NCI-H226 (cell line): ENCODE measurements around the gene PROM1.

Experiments
- DNase-seq: peaks from one replicate; pipeline ENCODE4 v3.0.0-alpha.2; 2015

The PROM1 gene, protein sequence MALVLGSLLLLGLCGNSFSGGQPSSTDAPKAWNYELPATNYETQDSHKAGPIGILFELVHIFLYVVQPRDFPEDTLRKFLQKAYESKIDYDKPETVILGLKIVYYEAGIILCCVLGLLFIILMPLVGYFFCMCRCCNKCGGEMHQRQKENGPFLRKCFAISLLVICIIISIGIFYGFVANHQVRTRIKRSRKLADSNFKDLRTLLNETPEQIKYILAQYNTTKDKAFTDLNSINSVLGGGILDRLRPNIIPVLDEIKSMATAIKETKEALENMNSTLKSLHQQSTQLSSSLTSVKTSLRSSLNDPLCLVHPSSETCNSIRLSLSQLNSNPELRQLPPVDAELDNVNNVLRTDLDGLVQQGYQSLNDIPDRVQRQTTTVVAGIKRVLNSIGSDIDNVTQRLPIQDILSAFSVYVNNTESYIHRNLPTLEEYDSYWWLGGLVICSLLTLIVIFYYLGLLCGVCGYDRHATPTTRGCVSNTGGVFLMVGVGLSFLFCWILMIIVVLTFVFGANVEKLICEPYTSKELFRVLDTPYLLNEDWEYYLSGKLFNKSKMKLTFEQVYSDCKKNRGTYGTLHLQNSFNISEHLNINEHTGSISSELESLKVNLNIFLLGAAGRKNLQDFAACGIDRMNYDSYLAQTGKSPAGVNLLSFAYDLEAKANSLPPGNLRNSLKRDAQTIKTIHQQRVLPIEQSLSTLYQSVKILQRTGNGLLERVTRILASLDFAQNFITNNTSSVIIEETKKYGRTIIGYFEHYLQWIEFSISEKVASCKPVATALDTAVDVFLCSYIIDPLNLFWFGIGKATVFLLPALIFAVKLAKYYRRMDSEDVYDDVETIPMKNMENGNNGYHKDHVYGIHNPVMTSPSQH

DNA sequence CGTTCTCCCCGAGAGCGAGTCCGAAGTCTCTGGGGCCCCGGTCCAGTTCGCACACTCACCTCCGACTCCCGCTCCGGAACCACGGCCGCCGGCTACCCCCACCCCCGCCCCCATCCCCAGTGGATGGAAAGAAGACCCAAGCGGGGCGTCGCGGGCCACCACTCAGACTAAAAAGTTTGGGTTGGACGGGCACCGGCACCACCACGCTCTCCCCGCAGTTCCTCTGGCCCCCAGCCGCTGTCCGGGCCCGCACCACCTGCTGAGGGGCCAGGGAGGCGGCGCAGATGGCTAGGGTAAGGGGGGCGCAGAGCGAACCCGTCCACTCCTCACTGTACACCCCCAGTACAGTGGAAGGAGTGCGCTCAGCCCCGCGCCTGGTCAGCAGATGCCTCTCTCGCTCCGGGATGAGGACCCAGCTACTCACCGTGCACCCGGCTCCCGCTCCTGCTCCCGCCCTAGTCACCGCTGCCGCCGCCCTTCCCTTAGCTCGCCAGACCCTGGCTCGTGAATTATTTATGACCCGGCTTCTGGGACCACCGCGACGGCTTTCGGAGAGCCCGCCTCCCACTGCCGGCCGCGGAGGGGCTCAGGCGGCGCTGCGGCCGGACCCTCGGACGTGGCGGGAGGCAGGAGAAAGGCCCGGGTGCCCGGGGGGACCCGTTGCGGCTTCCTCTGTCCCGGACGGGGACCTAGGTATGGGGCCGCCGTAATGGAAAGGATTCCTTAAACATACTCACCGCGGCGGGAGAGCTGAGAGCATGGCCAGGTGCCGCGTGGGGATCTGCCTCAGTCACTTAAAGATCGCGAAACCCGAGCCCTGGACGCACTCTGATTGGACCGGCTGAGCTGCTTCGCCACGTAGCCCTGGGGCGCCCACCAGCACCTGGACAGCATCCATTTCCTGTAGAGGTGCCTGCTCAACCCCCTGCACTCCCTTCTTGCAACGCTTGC, at the start of gene PROM1:
TSS of gene PROM1 (minus strand) at position 783 of the 951 bp plus-strand sequence. CDS start 8,117 bp downstream, outside the sequence.
- DNase-seq, result no peak

DNA sequence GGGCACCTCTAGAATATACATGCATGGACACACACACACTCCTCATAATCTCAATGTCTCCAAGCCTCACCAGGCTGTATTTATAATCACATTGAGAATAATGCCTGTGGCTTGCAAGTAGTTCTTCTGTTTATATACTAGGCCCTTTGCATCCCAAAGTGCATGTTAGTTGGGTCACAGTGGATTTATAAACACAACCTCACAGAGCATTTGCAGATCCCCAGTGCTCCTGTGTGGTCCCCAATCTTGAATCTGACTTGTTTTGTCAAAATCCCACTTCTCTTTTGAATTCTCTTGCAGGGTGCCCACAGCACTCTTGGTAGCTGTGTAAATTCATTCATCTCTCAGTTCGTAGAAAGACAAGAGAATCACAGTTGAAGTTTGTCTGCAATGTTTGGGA, 49.6 kb upstream of the PROM1 start:
- no peak for DNase-seq

DNA sequence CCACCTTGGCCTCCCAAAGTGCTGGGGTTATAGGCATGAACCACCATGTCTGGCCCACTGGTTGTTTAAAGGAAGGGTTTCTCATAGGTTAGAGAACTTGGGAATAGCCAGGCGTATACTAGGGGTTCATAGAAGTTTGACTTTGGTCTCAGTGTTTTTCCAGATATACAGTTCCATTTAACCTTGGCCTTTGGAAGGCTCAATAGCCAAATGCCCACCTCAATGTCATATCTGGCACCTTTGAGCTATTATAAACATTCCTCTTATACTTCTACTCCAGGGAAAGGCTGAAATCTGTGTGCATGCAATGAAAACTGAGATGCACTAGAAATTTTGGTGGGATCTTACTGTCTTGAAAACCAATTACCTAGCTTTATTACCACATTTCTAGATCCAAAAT, 47.5 kb upstream of the PROM1 start:
- DNase-seq, result no peak

DNA sequence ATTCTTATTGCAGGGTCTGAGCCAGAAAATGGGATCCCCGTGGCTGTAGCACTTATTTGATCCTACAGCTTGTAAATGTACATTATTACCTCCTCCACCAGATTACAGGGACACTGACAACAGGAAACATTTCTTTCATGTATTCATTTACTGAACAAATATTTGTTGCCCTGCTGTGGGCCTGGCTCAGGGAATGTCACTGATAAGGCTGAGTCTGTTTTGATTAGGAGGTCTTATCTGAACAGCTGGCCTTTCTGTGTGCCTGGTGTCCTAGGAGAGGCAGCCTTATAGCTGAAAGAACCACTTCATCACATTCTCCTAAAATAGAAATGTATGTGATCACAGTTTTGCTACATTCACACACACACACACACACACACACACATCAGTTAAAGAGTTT, 45.5 kb upstream of the PROM1 start:
- DNase-seq, result no peak

DNA sequence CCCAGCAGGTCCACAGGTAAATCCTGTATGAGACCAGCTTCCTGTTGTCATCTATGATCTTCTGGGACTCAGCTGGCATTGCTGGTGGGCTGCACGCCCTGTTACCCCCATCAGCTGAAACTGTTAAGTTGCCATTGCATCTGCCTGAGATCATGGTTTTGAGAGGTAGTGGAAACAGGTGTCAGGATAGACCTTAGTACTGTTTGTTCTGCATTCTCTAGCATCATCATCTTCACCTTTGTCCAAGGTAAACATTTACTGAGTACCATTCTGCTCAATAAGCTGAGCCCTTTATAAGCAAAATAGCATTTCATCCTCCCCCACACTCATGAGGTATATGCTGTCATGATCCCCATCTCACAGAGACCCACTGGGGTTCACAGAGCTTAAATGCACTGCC, 42.9 kb upstream of the PROM1 start:
- no peak for DNase-seq

DNA sequence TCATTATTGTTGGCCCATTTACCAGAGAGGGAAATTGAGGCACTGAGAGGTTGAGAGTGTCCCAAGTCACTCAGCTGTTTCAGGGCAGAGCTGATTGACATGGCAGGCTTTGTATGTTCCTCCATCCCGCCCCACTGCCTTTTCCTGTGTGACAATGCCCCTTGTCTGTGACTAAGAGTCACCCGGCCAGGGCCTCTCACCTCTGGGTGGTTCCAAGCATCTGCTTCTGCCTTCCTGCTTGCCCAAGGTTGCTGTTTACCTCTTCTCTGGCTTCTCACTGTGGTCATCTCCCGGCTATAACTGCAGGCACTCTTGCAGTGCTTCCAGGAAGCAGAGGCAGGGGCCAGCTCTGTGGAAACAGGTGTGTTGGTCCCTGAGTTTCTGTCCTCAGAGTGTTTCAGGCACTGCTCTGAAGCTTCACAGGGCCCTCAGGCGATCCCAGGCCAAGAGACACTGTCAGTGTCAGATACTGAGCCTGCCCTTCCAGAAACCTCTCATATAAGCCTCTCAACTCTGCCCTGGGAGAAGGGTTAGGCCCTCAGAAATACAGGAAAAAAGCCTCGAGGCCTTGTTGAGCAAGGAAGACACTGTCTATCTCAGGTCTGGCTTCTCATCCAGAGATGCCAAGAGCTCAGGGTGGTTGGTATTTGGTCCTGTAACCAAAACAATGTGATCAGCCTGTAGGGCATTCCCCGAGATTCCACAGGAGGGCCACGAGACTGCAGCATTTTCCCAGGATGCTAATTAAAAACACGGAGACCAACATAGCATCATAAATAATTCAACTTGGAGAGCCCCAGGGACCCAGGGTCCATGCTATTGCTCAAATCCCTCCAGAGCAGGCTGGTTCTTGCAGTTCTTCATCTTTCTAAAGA, 42.0 kb upstream of the PROM1 start:
- no peak for DNase-seq

DNA sequence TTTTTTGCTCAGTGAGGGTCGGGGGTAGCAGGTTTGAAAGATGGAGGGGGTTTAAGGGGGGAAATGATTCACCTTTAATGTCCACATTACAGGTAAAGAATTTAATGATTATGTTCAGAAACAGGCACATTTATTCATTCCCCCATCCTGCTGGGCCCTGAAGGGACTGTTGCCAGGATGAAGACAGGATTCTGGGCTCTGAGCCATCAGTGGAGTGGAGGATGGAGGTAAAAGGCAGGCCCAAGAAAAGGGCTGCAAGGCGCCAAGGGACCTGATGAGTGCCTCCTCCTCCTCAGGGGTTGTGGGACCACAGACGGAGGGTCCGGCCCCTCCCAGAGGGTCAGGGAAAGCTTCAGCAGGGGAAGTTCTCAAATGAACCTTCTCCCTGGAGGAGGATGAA, 40.4 kb upstream of the PROM1 start:
- DNase-seq, result no peak

DNA sequence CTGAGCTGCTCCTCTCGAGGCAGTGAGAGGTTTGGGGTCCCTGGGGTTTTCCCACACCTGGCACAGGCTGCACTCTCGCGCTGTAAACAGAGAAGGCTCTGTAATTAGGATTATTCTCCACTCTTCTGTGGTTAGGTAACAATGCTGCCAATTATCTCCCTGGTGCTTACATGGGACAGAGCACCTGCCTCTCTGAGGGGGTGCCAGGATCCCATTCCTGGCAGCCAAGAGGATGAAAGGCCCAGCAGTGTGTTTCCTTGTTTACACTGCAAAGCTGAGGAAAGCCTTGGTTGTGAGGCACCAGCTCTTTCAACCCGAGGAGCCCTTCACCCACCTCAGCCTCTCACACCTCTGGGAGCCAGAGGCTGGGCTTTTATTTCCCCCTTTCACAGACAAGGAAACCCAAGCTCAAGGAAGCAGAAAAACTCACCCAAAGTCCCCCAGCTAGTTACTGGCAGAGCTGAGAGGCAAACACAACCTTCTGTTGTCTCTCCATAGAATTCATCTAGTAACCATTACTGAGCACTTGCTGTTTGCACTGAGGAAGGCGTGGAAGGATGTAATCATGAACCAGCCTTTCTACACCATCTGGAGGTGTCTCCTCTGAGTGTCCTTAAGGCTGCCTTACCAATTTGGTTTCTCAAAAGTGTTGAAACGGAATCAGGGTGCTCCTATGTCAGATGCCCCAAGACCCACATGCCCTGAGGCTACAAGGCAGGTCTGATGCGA, 39.7 kb upstream of the PROM1 start:
- DNase-seq, result no peak

DNA sequence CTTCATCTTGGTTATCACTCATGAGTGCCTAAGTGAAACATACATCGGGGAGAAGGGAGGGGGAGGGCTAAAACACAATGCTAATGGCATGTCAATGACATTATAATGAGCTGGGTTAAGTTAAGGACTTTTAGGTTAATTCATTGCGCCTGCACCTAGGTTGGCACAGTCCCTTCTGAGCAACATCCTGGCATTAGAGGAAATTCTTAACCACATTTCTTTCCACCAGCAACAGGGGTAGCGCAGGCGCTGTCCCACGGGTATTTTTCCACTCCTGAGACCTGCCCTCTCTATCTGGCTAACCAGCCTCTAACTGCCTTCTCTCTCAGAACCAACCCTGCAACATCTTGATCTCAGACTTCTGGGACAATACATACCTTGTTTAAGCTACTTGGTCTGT, 39.0 kb upstream of the PROM1 start:
- DNase-seq, result no peak

DNA sequence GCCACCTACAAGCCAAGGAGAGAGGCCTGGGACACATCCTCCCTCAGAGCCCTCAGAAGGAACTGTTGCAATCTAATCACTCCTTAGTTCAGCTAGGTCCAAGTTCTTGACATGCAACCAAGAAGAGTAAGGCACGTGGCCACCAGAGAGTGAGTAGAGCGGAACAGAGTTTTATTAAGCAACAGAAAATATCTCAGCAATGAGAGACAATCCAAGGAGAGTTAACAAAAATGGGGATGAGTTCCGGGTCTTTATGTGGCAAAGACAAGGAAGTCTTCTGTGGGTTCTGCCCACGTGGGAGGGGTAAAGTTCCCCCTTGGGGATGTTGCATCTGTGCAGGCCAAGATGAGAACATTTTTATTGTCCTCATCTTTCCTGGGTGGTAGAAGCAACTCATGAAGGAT, 38.5 kb upstream of the PROM1 start:
- DNase-seq, result no peak

DNA sequence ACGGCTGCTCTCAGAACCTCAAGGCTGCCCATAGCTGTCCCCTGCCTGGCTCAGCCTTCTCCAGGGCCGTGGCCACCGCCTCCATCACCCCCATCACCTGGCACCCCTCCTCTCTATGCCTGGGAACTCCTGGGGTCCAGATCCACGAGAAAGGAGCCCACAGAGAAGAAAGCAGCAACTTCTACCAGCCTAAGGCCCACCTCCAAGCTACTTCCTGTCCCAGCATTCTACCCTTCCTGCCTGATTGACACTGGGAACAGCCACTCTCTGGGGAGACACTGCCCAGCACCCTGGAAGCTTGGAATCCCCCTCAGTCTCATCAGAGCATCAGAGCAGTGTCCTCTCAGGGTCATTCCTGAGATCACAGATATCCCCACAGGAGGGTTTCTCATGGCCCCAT, 36.9 kb upstream of the PROM1 start:
- DNase-seq, result no peak

DNA sequence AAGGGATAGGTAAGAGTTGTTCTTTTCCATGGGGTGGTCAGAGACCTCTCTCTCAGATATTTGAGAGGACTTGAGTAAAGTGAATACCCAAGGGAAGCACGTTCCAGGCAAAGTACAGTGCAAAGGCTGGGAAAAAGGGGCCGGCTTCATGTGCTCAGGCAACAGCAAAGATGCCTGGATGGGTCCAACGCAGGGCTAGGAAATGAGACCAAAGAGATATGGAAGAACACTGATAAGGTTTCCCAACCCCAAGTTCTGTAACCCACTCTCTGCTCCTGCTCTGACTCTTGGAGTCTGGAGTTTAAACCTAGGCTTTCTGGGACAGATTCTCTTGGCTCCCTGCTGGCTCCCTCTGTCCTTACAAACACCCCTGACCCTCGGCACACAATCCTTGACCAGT, 36.2 kb upstream of the PROM1 start:
- DNase-seq, result no peak

DNA sequence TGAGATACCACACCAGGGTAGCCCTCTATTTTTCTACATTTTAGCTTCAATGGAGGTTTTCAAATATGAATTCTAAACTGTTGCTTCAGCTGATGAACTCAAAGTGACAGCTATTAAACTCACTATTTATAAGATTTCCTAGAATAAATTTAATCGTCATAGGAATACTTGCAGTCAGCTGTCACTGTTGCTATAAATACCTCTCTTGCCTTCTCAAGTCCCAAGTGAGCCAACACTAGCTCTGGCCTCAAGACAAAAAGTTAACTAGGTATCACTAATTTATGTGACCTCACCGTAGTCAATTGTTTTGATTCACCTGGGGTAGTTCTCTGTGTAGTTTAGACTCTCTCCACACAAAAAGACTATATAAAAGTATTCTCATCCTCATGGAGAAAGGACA, 34.3 kb upstream of the PROM1 start:
- no peak for DNase-seq

DNA sequence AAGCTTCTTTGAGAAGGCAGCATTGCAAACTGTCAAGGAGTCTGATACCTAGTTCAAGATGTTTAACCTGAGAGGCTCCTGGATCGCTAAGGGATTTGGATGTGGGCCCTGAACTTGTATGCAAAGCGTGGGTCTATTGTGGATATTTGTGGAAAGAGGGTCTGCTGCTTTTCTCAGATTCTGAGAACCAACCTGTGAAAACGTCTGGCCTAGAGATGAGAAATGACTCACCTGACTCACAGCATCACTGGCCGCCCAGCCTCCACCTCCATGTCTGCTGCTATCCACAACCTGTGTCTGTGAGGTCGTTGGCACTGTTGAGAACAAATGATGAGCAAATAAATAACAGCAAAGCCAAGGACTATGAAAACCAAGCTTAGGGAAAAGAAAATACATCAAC, 33.3 kb upstream of the PROM1 start:
- no peak for DNase-seq

DNA sequence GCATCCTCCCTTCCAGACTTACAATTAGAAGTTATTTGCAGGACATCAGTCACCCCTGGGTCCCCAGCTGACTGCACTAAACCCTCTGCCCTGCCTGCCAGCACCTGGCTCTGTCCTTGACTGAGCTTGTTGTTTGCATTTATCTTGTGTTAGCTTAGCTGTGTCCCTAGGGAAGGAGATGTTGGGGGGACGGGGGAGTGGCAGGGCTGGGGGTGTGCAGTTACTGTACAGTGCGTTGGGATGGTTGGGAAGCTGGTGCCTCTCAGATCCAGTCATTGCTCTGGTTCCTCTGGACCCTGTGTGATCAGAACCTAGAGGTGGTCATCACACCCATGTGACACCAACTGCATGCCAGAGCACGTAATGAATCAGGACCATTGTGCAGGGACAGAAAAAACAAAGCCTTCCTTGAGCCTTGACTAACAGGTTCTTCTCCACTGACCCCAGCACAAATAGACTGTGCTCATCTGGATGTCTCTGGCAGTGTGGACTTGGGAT, 32.7 kb upstream of the PROM1 start:
- DNase-seq, result no peak

DNA sequence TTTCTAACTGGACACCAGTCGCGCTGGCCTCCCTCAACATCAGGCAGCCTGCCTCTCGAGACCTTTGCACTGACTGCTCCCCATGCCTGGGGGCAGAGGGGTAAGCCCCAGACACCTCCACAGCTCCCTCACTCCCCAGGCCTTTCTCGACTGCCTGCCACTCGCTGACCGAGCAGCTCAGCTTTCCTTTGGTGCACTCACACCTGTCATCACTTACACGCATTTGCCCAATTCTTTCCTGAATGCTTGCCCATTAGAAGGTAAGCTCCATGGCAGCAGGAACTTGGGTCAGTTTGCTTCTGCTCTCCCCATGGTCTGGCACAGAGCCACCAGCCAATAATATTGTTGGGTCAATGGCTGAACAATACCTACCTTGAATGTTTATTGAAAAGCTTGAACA, 32.2 kb upstream of the PROM1 start:
- no peak for DNase-seq

DNA sequence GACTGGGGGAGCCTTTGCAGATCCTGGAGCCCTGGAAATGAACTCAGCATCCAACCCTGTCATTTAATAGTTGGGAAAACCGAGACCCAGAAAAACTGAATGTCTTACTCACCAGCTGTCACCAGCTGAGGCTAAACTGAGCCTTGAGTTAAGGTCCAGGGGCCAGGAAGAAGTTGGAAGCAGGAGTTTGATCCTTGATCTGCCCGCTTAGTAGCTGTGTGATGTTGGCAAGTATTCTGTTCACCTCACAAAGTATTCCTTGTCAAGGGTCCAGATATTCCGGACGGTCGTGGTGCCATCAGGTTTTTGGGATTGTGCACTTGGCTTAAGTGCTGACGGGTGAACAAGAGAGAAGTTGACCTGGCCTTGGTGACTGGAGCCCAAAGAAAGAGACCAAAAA, 30.7 kb upstream of the PROM1 start:
- DNase-seq, result no peak

DNA sequence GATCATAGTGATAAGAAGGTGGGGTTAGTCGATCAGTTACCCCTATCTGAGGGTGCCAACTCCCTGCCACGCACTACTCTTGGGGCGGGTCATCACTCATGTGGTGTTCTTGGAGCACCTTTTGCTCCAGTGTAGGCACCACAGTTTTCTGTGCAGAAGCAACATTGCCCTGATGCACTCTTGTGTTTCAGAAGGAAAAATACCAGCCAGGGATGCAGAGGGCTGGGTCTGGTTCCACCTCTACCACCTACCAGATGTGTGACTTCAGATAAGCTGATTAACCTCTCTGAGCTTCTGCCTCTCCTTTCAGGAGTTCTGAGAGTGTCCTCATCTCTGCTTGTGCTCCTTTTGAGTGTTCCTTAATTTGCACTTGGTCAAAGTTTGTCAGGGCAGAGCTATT, 29.9 kb upstream of the PROM1 start:
- DNase-seq, result no peak

DNA sequence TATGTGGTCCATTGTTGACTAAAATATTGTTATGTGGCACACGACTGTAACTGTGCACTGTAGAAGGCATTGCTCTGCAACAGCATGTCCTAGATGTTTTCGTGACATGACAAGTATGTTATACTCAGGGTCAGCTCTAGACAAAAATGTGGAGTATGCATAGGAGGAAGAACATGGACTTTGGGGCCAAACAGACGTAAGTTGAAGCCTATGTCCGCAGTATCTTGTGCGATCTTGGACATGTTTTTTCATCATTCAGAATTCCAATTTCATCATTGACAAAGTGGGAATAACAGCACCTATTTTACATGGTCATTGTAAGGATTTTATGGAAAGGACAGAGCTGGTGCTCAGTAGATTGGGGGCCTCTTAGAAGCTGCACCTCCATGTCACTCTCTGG, 27.7 kb upstream of the PROM1 start:
- DNase-seq, result no peak

DNA sequence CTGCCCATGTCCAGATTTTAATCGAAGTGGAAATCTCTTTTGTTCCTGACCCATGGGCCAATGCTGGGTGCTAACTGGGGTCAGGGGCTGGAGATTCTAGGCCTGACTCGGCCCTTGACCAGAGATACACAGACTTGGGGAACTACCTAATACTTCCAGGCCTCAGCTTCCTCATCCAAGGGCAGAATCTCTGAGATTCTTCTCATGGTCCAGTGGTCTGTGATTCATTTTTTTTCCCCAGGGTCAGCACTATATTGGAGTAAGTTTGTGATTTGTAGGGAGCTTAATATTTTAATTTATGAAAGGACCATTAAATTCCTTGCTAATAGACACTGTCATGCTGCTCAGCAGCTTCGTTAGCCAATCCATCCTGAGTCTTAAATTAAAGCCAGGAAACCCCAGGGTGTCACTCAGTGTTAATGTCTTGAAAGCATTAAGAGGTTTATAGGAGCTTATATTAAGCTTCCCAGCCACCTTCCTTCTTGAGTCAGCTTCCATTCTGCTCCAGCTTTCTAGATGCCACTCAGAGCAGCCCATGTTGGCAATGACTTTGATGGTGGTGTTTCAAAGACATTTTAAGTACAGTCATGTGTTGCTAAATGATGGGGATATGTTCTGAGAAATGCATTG, 27.0 kb upstream of the PROM1 start:
- no peak for DNase-seq

DNA sequence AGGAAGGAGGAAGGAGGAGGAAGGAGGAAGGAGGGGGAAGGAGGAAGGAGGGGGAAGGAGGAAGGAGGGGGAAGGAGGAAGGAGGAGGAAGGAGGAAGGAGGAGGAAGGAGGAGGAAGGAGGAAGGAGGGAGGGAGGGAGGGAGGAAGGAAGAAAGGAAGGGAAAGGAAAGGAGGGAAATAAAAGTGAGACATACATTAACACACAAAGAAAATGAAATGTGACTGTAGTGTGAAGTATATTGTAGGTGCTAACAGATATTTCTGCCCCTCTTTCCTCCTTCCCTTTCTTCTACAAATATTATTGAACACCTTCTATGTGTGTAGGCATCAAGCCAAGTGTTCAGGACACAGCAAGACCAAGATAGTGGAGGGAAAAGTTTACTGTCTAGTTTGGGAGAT, 26.4 kb upstream of the PROM1 start:
- DNase-seq, result no peak
